Activated naive CD8-positive, alpha-beta T cell (primary cell): Measurements from ENCODE around the gene GALNT2.

ENCODE experiments used
- H3K27ac Mint-ChIP-seq: one replicate; pipeline ENCODE4 v1.8.0; 2021; ENCODE audit warnings: mixed read lengths
- H3K27me3 Mint-ChIP-seq: one replicate; pipeline ENCODE4 v1.8.0; 2021; ENCODE audit warnings: mixed read lengths
- H3K36me3 Mint-ChIP-seq: one replicate; pipeline ENCODE4 v1.8.0; 2021; ENCODE audit warnings: mixed read lengths
- H3K4me1 Mint-ChIP-seq: one replicate; pipeline ENCODE4 v1.8.0; 2021; ENCODE audit warnings: low read depth, mixed read lengths
- H3K4me3 Mint-ChIP-seq: one replicate; pipeline ENCODE4 v1.8.0; 2021; ENCODE audit warnings: mild to moderate bottlenecking, mixed read lengths
- H3K9me3 Mint-ChIP-seq: one replicate; pipeline ENCODE4 v1.8.0; 2021; ENCODE audit warnings: low read depth, mixed read lengths

Gene GALNT2

GRCh38 chr1:230141021-230141648 lies 74.1 kb downstream of the GALNT2 start:
- Mint-ChIP-seq H3K4me1 (peaks cover 46% of the 10 kb centered on the region), H3K36me3 (no peaks in the 10 kb centered on the region), H3K27ac (peak overlapping the region; percentile 52), H3K27me3 (no peaks in the 10 kb centered on the region), H3K4me3 (no peak overlapping the region), H3K9me3 (no peaks in the 10 kb centered on the region)

DNA sequence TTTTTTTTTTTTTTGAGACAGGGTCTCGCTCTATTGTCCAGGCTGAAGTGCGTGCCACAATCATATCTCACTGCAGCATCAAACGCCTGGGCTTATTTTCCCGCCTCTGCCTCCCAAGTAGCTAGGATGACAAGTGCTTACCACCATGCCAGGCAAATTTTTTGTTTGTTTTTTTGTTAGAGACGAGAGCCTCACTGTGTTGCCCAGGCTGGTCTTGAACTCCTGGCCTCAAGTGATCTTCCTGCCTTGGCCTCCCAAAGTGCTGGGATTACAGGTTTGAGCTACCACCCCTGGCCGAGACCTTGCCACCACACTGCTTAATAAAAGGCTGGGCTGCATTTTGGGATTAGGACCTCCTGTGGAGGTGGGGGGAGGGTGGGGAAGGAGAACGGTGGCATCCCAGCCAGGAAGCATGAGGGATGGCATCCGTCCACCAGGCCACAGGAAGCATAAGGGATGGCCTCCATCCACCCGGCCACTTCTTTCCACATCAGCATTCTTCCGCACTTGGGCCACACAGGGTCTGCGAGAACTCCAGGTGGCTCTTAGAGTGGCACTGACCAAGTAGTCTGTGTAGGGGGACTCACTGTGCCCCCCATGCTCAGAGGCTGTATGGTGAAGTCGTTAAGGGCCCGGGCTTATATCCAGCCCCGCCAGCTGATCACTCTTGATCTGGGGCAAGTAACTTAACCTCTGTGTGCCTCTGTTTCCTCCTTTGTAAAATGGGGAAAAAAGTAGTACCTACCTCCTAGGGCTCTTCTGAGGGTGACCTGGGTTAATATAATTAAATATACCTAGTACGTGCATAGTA lies 75.0 kb downstream of the GALNT2 start:
- H3K4me1 Mint-ChIP-seq: peaks cover 50% of the 10 kb centered on the region

DNA sequence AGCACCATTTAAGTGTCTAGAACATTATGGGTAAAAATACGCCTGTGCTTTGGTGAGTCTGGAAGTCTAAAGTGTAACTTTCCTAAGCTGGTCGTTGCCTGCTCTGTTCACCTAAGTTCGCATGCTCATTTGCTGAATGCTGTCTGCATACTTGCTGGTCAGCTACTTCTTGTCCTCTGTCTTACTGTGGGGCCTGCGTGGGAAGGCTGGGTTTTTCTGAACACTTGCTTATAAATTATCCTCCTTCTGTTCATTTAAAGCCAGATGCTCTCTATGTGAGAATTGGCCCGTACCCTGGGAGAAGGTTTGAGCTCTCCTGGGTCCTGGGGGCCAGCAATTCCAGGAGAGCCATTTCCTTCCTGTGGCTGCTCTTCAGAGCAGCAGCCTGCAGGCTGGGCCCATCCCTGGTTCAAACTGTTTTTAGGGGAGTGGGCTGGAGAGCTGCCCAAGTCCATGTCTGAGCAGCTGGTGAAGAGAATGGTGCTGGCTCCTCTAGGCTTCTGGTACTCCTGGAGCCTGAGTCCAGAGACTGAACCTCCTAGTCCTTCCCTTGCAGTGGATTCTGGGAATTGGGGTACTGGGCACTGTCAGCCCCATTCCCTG lies 75.7 kb downstream of the GALNT2 start:
- Mint-ChIP-seq H3K9me3 (no peaks in the 10 kb centered on the region), H3K4me1 (peaks cover 53% of the 10 kb centered on the region), H3K27ac (no peak overlapping the region)

More for the DNA sequence above, 75.0 kb downstream of the GALNT2 start:
- no peak overlapping the region for H3K4me3 Mint-ChIP-seq
- H3K27me3 Mint-ChIP-seq: no peaks in the 10 kb centered on the region
- H3K27ac Mint-ChIP-seq: no peak overlapping the region
- no peaks in the 10 kb centered on the region for H3K9me3 Mint-ChIP-seq
- H3K36me3 Mint-ChIP-seq: no peaks in the 10 kb centered on the region

DNA sequence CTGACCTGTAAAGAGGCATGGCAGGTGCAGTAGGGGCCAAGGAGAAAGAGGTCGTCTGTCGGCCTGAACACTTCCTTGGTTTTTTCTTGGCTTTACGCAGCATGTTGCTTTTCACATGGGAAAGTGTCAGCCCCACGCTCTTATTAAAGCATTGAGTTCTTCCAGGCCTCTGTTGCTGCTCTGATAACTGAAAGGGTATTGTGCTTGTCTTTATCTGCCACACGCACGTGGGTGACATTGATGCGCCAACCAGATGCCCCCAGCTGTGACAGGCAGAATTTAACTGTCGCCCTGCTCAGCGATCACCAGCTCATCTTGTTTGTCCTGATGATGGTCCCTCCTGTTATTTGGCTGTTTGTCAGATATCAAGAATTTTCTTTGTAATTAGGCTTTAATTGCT lies 76.5 kb downstream of the GALNT2 start:
- Mint-ChIP-seq H3K4me3 (no peak overlapping the region), H3K27me3 (no peaks in the 10 kb centered on the region), H3K9me3 (no peaks in the 10 kb centered on the region), H3K4me1 (peaks cover 53% of the 10 kb centered on the region), H3K36me3 (no peaks in the 10 kb centered on the region), H3K27ac (no peak overlapping the region)

More for the DNA sequence above, 75.7 kb downstream of the GALNT2 start:
- no peaks in the 10 kb centered on the region for H3K27me3 Mint-ChIP-seq
- no peak overlapping the region for H3K4me3 Mint-ChIP-seq
- no peaks in the 10 kb centered on the region for H3K36me3 Mint-ChIP-seq

- Mint-ChIP-seq H3K9me3 (no peaks in the 10 kb centered on the region), H3K36me3 (no peaks in the 10 kb centered on the region), H3K4me1 (peaks cover 54% of the 10 kb centered on the region), H3K27me3 (no peaks in the 10 kb centered on the region), H3K4me3 (no peak overlapping the region), H3K27ac (no peak overlapping the region)
Measured at GRCh38 chr1:230144010-230144614, 77.1 kb downstream of the GALNT2 start.

GRCh38 chr1:230144758-230145504 lies 77.9 kb downstream of the GALNT2 start:
- no peak overlapping the region for H3K4me3 Mint-ChIP-seq
- peaks cover 61% of the 10 kb centered on the region for H3K4me1 Mint-ChIP-seq
- no peaks in the 10 kb centered on the region for H3K27me3 Mint-ChIP-seq
- no peak overlapping the region for H3K27ac Mint-ChIP-seq
- no peaks in the 10 kb centered on the region for H3K9me3 Mint-ChIP-seq
- no peaks in the 10 kb centered on the region for H3K36me3 Mint-ChIP-seq

GRCh38 chr1:230145505-230145899 lies 78.5 kb downstream of the GALNT2 start:
- no peaks in the 10 kb centered on the region for H3K27me3 Mint-ChIP-seq
- H3K27ac Mint-ChIP-seq: peak overlapping the region; percentile 19
- peaks cover 66% of the 10 kb centered on the region for H3K4me1 Mint-ChIP-seq
- H3K4me3 Mint-ChIP-seq: no peak overlapping the region
- H3K9me3 Mint-ChIP-seq: no peaks in the 10 kb centered on the region
- H3K36me3 Mint-ChIP-seq: no peaks in the 10 kb centered on the region

DNA sequence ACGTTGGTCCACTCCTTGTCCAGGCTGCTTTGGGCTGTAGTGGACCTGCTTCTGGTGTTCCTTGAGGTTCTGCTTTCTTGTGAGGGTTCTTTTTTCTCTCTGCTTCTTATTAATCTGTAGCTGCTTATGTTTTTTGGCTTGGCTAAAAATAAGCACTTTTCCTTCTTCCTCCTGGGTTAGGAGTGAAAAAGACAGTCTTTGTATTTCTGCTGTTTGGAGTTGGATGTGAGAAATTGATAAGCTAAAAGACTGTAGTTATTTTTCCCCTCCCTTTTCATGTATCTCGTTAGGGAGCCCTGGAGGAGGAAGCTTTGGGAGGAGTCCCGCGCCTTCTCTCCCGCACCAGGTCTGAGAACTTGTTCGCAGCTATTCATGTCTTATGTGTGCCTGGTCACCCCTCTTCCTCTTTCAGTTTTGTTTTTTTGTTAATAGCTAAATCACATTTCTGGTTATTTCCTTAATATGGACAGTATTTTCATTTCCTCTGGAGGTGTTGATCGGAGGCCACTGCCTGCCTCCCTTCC lies 79.0 kb downstream of the GALNT2 start:
- H3K4me3 Mint-ChIP-seq: no peak overlapping the region
- H3K27me3 Mint-ChIP-seq: no peaks in the 10 kb centered on the region
- H3K27ac Mint-ChIP-seq: no peak overlapping the region
- no peaks in the 10 kb centered on the region for H3K9me3 Mint-ChIP-seq
- no peaks in the 10 kb centered on the region for H3K36me3 Mint-ChIP-seq
- peaks cover 62% of the 10 kb centered on the region for H3K4me1 Mint-ChIP-seq

- H3K36me3 Mint-ChIP-seq: no peaks in the 10 kb centered on the region
- H3K27me3 Mint-ChIP-seq: no peaks in the 10 kb centered on the region
- H3K27ac Mint-ChIP-seq: no peak overlapping the region
- peaks cover 59% of the 10 kb centered on the region for H3K4me1 Mint-ChIP-seq
- H3K9me3 Mint-ChIP-seq: no peaks in the 10 kb centered on the region
- H3K4me3 Mint-ChIP-seq: no peak overlapping the region
Measured at GRCh38 chr1:230146709-230147108, 79.7 kb downstream of the GALNT2 start.

DNA sequence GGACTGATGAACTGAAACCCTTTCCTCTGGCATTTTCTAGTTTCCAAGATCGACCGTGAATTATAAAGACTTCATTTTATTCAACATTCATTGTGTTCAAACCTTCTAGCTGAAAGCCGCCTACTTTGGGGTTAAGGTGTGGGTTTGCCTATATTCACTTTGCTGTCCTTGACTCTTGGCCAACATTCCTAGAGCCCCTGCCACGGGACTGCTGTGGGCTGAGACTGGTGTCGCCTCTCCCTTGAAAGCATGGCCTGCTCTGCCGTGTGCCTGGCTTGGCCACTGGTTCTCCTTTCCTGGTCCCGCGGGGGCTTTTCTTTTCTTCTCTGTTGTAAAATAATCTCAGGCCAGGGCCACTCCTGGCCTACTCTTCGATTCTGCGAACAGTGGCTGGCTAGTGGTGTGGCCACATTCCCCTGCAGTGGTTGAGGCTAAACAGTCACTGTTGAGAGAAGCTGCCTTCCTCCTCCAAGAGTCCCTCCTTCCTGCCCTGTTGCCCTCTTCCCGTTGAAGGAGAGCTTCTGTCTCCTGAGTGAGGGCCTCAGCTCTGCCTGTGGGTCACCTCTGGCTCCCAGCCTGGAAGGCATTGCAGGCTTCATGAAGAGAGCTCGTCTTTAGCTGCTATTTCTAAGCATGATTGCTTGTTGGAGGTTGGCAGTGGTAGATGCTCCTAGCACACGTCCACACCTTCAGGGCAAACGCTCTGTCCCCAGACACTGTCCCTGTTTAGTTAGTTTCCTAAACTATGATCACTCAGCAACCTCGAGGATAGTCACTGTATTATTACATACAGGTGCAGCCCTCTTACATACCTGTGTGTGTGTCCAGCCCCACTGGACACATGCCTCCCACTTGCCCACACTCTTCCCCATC lies 80.5 kb downstream of the GALNT2 start:
- no peak overlapping the region for H3K4me3 Mint-ChIP-seq
- no peaks in the 10 kb centered on the region for H3K27me3 Mint-ChIP-seq
- H3K36me3 Mint-ChIP-seq: peaks cover 3% of the 10 kb centered on the region
- H3K27ac Mint-ChIP-seq: no peak overlapping the region
- peaks cover 61% of the 10 kb centered on the region for H3K4me1 Mint-ChIP-seq
- no peaks in the 10 kb centered on the region for H3K9me3 Mint-ChIP-seq

- Mint-ChIP-seq H3K9me3 (no peaks in the 10 kb centered on the region), H3K36me3 (peaks cover 3% of the 10 kb centered on the region), H3K4me1 (peaks cover 56% of the 10 kb centered on the region), H3K27ac (no peak overlapping the region), H3K27me3 (no peaks in the 10 kb centered on the region), H3K4me3 (no peak overlapping the region)
Measured at GRCh38 chr1:230148126-230148652, 81.2 kb downstream of the GALNT2 start.

DNA sequence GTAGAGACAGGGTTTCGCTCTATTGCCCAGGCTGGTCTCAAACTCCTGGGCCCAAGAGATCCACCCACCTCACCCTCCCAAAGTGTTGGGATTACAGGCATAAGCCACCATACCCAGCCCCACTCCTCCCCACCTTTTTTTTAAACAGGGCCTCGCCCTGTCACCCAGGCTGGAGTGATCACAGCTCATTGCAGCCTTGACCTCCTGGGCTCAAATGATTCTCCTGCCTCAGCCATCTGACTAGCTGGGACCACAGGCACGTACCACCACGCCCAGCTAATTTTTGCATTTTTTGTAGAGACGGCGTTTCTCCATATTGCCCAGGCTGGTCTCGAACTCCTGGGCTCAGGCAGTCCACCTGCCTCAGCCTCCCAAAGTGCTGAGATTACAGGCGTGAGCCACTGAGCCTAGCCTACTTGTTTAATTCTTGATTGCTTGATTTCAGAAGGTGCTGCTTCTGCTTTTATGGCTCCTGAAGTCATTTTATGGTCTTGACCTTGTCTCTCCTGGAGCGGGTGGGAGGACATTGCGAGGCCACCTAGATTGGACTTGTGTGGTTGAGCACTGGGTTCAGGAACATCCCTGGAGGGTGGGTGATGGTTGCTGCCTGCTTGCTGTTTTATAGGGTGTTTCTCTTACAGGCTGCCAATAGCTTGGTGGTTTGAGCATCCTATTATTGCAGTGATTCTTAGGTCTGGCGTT lies 81.9 kb downstream of the GALNT2 start:
- H3K9me3 Mint-ChIP-seq: no peaks in the 10 kb centered on the region
- peaks cover 57% of the 10 kb centered on the region for H3K4me1 Mint-ChIP-seq
- peaks cover 3% of the 10 kb centered on the region for H3K36me3 Mint-ChIP-seq
- no peaks in the 10 kb centered on the region for H3K27me3 Mint-ChIP-seq
- H3K4me3 Mint-ChIP-seq: no peak overlapping the region
- H3K27ac Mint-ChIP-seq: peak overlapping the region; percentile 51
